Cardiac fibroblast (primary cell): ENCODE results near the gene CEP162.
"Not testable (repeated sequence)": the region's sequence is repeated elsewhere in the genome, so short reads cannot be mapped to it uniquely, and the experiment has no call there.

Source experiments
- DNase-seq, 2 donors: peaks; one replicate each; pipeline versions ENCODE4 v3.0.0 to v3.0.0-alpha.2; 2010; ENCODE audit warnings: low read depth in 2 of 2
- H3K4me3 ChIP-seq, 2 donors: replicated peaks in 1 of 2; 1 replicate in 1 of 2; 2 replicates in 1 of 2; pipeline ENCODE4 v1.5.1; 2011; ENCODE audit warnings: low read depth in 2 of 2, low read length in 2 of 2, mild to moderate bottlenecking in 2 of 2, moderate library complexity in 1 of 2
- TF ChIP-seq, protein P1 (sequence below): IDR thresholded peaks from one replicate; pipeline ENCODE4 v1.5.1; 2011; ENCODE audit warnings: low read depth, mild to moderate bottlenecking, low read length, inconsistent platforms

The CEP162 gene

DNA sequence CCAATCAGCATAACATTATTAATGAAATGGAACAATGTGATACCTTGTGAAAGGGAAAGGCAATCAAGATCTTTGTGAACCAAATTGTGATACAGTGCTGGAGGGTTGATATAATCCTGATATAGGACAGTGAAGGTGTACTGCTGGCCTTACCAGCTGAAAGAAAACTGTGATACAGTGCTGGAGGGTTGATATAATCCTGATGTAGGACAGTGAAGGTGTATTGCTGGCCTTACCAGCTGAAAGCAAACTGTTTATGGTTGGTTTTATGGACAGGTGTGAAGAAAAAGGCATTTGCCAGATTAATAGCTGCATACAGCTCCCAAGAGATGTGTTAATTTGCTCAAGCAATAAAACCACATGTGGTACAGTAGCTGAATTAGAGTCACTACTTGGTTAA, 119.9 kb downstream of the CEP162 start:
- TF ChIP-seq, protein P1, sequence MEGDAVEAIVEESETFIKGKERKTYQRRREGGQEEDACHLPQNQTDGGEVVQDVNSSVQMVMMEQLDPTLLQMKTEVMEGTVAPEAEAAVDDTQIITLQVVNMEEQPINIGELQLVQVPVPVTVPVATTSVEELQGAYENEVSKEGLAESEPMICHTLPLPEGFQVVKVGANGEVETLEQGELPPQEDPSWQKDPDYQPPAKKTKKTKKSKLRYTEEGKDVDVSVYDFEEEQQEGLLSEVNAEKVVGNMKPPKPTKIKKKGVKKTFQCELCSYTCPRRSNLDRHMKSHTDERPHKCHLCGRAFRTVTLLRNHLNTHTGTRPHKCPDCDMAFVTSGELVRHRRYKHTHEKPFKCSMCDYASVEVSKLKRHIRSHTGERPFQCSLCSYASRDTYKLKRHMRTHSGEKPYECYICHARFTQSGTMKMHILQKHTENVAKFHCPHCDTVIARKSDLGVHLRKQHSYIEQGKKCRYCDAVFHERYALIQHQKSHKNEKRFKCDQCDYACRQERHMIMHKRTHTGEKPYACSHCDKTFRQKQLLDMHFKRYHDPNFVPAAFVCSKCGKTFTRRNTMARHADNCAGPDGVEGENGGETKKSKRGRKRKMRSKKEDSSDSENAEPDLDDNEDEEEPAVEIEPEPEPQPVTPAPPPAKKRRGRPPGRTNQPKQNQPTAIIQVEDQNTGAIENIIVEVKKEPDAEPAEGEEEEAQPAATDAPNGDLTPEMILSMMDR = no peak
- no peak overlapping the region for H3K4me3 ChIP-seq
- DNase-seq = no peak

DNA sequence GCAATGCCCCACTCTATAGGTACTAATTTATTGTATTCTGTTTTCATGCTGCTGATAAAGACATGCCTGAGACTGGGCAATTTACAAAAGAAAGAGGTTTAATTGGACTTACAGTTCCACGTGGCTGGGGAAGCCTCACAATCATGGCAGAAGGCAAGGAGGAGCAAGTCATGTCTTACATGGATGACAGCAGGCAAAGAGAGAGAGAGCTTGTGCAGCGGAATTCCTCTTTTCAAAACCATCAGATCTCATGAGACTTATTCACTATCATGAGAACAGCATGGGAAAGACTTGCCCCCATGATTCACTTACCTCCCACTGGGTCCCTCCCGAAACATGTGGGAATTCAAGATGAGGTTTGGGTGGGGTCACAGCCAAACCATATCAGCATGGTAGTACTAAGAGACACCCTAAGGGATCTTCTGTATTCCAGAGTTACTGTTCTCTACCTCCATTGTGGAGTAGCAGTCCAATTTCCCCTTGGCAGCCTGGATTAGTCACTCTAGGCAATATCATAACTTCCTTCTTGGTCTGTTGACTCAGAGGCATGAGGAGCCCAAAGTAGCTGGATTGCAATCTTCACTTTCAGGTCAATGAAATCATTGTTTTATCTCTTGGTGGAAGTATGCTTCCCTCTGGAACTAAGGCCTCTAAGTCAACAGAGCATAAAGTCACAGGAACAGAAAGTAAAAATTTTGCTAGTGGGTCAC, 122.1 kb downstream of the CEP162 start:
- not testable (repeated sequence) for H3K4me3 ChIP-seq
- peak in 1 of 2 donors; percentile 43 for DNase-seq

DNA sequence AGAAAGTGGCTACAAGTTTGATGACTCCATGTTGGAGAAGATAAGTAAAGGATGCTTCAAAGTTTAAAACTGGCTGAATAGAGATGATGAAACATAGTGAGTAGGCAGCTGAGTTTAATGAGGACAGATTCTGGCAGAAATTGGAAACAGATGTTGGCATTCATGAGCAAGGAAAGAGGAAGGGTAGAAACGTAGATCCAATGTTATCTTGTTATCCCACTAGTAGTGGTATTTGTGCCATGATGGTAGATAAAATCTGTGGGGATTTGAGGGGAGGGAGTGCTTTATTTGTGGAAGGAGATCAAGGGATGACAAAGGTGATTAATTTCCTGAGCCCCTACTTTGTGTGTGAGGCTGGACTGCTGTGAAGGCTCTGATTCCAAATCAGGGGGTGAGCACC, 124.4 kb downstream of the CEP162 start:
- TF ChIP-seq, protein P1 = no peak
- no peak overlapping the region for H3K4me3 ChIP-seq
- DNase-seq = peak in 1 of 2 donors; percentile 7

DNA sequence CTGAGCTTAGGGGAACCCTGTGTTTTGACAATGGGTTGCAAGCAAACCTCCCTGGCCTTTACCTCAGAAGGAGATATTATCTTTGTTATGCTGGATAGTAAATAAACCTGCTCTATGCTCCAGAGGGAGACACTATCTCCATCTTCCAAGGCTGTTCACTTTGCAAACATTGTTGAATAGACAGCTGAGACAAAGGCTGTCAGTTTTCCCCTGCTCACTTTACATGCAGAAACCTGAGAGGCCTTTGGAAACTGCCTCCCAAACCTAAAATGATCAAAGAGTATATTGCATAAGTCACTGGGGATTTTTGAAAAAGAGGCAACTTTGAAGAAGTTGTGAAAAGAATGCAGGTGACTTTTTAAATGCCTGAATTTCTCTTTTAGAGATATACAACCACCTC, 132.3 kb downstream of the CEP162 start:
- no peak for DNase-seq
- TF ChIP-seq, protein P1 = no peak
- H3K4me3 ChIP-seq = no peak overlapping the region

DNA sequence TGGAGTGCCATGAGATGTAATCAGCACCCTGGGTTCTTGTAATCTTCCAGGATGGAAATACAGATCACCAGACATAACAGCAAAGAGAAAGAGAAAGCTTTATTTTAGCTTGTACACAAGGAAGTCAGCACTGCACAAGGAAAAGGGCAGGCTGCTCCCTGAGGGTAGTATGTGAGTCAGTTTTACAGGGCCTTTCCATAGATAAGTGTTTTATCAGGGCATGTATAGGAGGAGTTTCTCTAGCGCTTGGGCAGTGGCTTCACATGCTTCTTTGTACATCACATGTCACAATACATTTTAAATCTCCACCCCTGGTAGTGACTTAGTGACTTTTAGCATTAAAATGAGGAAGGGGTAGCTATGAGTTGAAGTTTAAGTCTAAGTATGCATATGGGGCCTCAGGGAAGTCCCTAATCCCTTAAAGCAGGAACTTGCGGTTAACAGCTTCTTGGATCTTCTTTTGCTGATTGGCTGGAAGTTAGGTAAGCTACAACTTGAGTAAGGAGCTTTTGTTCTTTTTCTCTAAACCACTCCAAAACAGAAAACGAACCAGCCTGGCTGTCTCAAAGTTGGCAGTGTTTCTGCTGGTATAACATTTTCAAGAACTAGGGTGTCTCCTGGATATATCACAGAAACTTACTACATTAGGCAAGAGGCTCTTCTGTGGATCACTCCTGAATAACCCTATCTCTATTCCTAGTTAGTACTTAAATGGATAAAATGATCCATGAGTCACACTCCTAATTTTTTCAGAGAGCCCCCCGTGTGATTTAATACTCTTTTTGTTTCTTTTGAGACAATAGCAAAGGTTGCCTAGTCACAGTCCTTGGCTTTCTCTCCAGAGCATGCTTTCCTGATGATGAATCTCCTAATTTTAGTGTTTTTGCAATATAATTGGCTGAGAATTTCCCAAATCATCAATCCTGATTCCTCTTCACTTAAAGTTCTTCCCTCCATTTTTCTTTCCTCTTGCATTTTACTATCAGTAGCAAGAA, 133.7 kb downstream of the CEP162 start:
- H3K4me3 ChIP-seq = no peak overlapping the region
- TF ChIP-seq, protein P1 = no peak
- peak; percentile 5 to 51 for DNase-seq

DNA sequence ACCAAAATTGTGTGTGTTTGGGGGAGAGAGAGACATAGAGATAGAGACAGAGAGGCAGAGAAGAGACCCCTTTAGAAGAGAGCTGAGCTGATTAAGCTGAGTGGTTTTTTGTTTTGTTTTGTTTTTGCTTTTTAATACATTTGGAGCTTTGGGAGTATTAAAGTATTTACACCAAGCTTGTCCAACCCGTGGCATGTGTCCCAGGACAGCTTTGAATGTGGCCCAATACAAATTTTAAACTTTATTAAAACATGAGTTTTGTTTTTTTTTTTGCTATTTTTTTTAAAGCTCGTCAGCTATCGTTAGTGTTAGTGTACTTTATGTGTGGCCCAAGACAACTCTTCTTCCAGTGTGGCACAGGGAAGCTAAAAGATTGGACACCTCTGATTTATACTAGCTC, 137.9 kb downstream of the CEP162 start:
- DNase-seq = no peak
- TF ChIP-seq, protein P1 = no peak
- no peak overlapping the region for H3K4me3 ChIP-seq

DNA sequence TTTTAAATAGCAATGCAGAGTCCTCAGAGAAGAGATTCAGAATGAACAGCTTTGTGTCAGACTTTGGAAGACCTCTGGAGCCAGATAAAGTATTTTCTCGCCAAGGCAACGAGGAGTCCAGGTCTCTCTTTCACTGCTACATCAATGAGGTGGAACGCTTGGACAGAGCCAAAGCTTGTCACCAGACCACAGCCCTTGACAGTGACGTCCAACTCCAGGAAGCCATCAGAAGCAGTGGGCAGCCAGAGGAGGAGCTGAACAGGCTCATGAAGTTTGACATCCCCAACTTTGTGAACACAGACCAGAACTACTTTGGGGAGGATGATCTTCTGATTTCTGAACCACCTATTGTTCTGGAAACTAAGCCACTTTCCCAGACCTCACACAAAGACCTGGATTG, 138.4 kb downstream of the CEP162 start:
- TF ChIP-seq, protein P1 = no peak
- no peak overlapping the region for H3K4me3 ChIP-seq
- no peak for DNase-seq
